B cell (primary cell): ENCODE measurements around the gene ANKDD1A.

Source experiments
- CTCF ChIP-seq: fragments of 200-600 bp; IDR thresholded peaks from one replicate; pipeline ENCODE4 v1.8.0; 2022; ENCODE audit warnings: antibody characterized with exemption, mild to moderate bottlenecking
- EZH2 ChIP-seq: IDR thresholded peaks from 2 replicates; pipeline ENCODE4 v1.6.1; 2012; ENCODE audit warnings: borderline replicate concordance, low read depth, mild to moderate bottlenecking, moderate library complexity, low read length; ENCODE audit not compliant: insufficient read depth, poor library complexity, severe bottlenecking

DNA sequence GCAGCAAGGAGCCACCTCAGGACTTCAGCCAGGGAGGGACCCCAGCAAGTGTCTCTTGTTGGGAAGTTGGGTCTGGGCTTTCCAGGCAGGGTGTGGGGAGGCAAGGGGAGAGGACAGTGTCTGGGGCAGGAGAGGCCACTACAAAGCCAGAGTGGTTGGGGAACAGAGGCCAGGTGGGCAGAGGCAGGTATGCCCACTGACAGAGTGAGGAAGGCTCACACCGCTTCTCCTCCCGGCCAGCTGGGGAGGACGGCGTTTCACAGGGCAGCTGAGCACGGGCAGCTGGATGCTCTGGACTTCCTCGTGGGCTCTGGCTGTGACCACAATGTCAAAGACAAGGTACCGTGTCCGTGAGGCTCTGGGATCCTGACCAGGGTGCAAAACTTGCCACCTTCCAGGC is 15.0 kb downstream of the ANKDD1A start:
- no peak for TF ChIP-seq CTCF
- TF ChIP-seq EZH2 = no peak
